PC-9 (cell line): ENCODE results near the gene MAML3. TPM values are rescaled to one million over a fixed set of nuclear protein-coding genes. Genes with fewer than 3 reads are reported as not detected.

Source experiments
- BruUV-seq: library from RNA; stranded (reverse); fragments of 400-500 nt; replicated peaks from 2 replicates; lab custom pipeline; 2021; lab: Mats Ljungman, UMichigan
- CTCF ChIA-PET: fragments of 300-600 bp; sonication (Branson Sonifier 250); formaldehyde crosslinking; loops from one replicate; lab custom pipeline; 2022; ENCODE audit warnings: antibody characterized with exemption; lab: Charles Lee
- POLR2A ChIA-PET: fragments of 300-600 bp; sonication (Branson Sonifier 250); formaldehyde crosslinking; loops from one replicate; lab custom pipeline; 2022; ENCODE audit warnings: antibody characterized with exemption; ENCODE audit not compliant: unreplicated experiment; lab: Charles Lee
- DNase-seq, 2 experiments: peaks; one replicate each; pipeline versions ENCODE4 v3.0.0 to v3.0.0-alpha.2; 2015 to 2022; ENCODE audit warnings: mixed read lengths in 1 of 2
- H2AFZ ChIP-seq: fragments of 200-600 bp; sonication (generic); 2 replicates; pipeline ENCODE4 v1.8.1; 2017; ENCODE audit warnings: antibody characterized with exemption
- H3F3A ChIP-seq: fragments of 200-600 bp; sonication (generic); 2 replicates; pipeline ENCODE4 v1.8.1; 2017; ENCODE audit warnings: antibody characterized with exemption, mild to moderate bottlenecking, low read depth; ENCODE audit not compliant: insufficient read depth
- H3K27ac ChIP-seq: fragments of 200-600 bp; sonication (generic); 2 replicates; pipeline ENCODE4 v1.6.1; 2016; ENCODE audit warnings: mixed run types
- H3K27me3 ChIP-seq: fragments of 200-600 bp; sonication (generic); 2 replicates; pipeline ENCODE4 v1.6.1; 2016; ENCODE audit warnings: low read depth, mixed run types; ENCODE audit not compliant: insufficient read depth
- H3K36me3 ChIP-seq: fragments of 200-600 bp; sonication (generic); 2 replicates; pipeline ENCODE4 v1.6.1; 2016; ENCODE audit warnings: low read depth, mixed run types
- H3K4me1 ChIP-seq: fragments of 200-600 bp; sonication (generic); replicated peaks from 2 replicates; pipeline ENCODE4 v1.6.1; 2016; ENCODE audit warnings: mixed run types; ENCODE audit not compliant: insufficient read depth
- H3K4me2 ChIP-seq: fragments of 200-600 bp; sonication (generic); 2 replicates; pipeline ENCODE4 v1.6.1; 2017; ENCODE audit warnings: mixed run types
- H3K4me3 ChIP-seq: fragments of 200-600 bp; sonication (generic); 2 replicates; pipeline ENCODE4 v1.6.1; 2016; ENCODE audit warnings: mixed run types
- H3K79me2 ChIP-seq: fragments of 200-600 bp; sonication (generic); 2 replicates; pipeline ENCODE4 v1.6.1; 2017; ENCODE audit warnings: low read depth, mixed run types
- H3K9me2 ChIP-seq: fragments of 200-600 bp; sonication (generic); 2 replicates; pipeline ENCODE4 v1.8.1; 2017; ENCODE audit warnings: mild to moderate bottlenecking; ENCODE audit not compliant: insufficient read depth
- H3K9me3 ChIP-seq: fragments of 200-600 bp; sonication (generic); 2 replicates; pipeline ENCODE4 v1.8.1; 2016; ENCODE audit warnings: low read depth; ENCODE audit not compliant: insufficient read depth
- H4K20me1 ChIP-seq: fragments of 200-600 bp; sonication (generic); 2 replicates; pipeline ENCODE4 v1.8.1; 2017; ENCODE audit not compliant: insufficient read depth
- EZH2 ChIP-seq: fragments of 200-600 bp; sonication (generic); IDR thresholded peaks from 2 replicates; pipeline ENCODE4 v1.8.0; 2017; ENCODE audit warnings: antibody characterized with exemption, low read depth
- intact Hi-C: fragments of 100-400 bp; cut with micrococcal nuclease; formaldehyde crosslinking; loops from one replicate; pipeline ENCODE4 v1.10.0; 2022; ENCODE audit not compliant: unreplicated experiment
- total RNA-seq: library from RNA; stranded (reverse); gene quantifications from 2 replicates; pipeline ENCODE4 v1.2.3, GENCODE V29; 2021
- TF ChIP-seq, protein P1 (sequence below): fragments of 200-600 bp; sonication (generic); conservative IDR thresholded peaks from 2 replicates; pipeline ENCODE4 v1.6.1; 2017; ENCODE audit warnings: mixed run types, antibody characterized with exemption, mild to moderate bottlenecking, moderate library complexity

The MAML3 gene
- total RNA-seq, 1 experiment from 2014 or later: 15.2 TPM

DNA sequence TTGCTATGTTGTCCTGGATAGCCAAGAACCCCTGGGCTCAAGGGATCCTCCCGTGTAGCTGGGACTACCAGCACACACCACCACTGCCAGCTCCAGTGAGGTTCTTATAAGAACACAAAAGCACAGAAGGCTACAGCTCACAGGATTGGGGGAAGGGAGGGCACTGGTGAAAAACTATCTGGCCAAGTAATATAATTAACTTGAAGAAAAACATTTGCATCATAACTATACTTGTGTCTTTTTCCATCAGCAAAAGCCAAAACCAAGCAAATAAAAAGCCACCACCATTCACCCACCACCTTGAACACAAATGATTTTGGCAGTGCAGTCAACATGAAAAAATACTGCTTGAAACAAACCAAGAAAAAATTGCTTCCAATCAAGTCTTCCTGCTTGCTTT, 188.2 kb downstream of the MAML3 start:
- Histone ChIP-seq H3K27ac (no peak overlapping the region), H3K9me2 (no peaks in the 10 kb centered on the region), H2AFZ (no peak overlapping the region), H3K79me2 (no peaks in the 10 kb centered on the region; the same call in none of the 2 replicates), H3K4me2 (no peak overlapping the region), H3K36me3 (no peaks in the 10 kb centered on the region), H3F3A (no peaks in the 10 kb centered on the region), H3K4me3 (no peak overlapping the region), H4K20me1 (no peaks in the 10 kb centered on the region), H3K27me3 (no peaks in the 10 kb centered on the region), H3K9me3 (no peaks in the 10 kb centered on the region), H3K4me1 (no peaks in the 10 kb centered on the region)
- no peak for DNase-seq
- ChIA-PET POLR2A (interaction anchor here (0.5 kb wide), 1 partner anchor 72 kb away, joined by 3 read pairs; no protein-coding TSS in a partner anchor), CTCF (no interaction called here)
- TF ChIP-seq, protein P1, sequence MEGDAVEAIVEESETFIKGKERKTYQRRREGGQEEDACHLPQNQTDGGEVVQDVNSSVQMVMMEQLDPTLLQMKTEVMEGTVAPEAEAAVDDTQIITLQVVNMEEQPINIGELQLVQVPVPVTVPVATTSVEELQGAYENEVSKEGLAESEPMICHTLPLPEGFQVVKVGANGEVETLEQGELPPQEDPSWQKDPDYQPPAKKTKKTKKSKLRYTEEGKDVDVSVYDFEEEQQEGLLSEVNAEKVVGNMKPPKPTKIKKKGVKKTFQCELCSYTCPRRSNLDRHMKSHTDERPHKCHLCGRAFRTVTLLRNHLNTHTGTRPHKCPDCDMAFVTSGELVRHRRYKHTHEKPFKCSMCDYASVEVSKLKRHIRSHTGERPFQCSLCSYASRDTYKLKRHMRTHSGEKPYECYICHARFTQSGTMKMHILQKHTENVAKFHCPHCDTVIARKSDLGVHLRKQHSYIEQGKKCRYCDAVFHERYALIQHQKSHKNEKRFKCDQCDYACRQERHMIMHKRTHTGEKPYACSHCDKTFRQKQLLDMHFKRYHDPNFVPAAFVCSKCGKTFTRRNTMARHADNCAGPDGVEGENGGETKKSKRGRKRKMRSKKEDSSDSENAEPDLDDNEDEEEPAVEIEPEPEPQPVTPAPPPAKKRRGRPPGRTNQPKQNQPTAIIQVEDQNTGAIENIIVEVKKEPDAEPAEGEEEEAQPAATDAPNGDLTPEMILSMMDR: no peak
- TF ChIP-seq EZH2: no peak
- no TSS peak for BruUV-seq
- intact Hi-C loops: no loop called here

DNA sequence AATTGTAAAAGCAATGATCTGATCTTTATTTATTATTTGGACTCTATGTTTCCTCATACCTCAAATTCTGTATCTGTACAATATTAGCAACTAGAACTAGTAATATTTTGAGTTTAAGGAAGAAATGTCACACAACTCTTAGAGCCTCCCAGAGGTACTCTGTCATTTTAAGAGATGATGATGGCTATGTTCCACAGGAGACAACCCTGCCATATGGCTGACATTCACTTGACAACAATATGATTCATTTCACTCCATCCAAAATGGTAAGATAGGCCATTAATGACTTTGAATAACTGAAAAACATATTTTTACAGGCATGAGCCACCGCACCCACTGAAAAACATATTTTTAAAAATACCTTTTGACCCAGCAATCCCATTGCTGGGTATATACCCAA, 190.3 kb downstream of the MAML3 start:
- Histone ChIP-seq H3K36me3 (no peaks in the 10 kb centered on the region), H3K4me3 (no peak overlapping the region), H3K4me1 (no peaks in the 10 kb centered on the region), H4K20me1 (no peaks in the 10 kb centered on the region), H3K27ac (no peak overlapping the region), H3F3A (no peaks in the 10 kb centered on the region), H3K9me2 (no peaks in the 10 kb centered on the region), H2AFZ (no peak overlapping the region), H3K9me3 (no peaks in the 10 kb centered on the region), H3K4me2 (no peak overlapping the region), H3K79me2 (no peaks in the 10 kb centered on the region; the same call in none of the 2 replicates), H3K27me3 (no peaks in the 10 kb centered on the region)
- ChIA-PET POLR2A (interaction anchor here (0.6 kb wide), 1 partner anchor 883 kb away, joined by 4 read pairs; no protein-coding TSS in a partner anchor), CTCF (no interaction called here)
- no peak for DNase-seq
- intact Hi-C loops: no loop called here
- no TSS peak for BruUV-seq
- TF ChIP-seq, protein P1: no peak
- TF ChIP-seq EZH2: no peak

DNA sequence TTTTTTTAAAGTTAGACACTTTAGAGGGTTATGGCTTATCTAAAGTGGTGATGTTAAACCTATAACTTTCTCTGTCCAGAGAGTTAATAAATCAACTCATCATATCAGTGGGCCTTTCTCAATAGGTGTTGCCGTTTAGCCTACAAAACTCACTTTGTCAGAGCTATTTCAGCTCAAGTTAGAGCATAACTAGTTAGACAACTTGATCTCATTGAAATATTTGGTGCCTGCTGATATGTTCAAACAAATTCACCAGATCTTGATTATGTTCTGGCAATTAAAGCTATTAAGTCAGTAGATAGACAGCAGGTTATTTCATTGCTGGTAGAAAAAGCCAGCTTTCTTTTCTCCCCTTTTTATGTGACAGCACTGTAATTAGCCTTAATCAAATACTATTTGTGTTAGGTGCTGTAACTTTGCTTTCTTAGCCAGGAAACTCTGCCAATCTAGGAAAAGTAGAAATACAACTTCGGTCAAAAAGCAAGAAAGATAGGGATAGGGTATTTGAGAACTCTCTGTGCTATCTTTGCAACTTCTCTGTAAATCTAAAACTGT, 191.8 kb downstream of the MAML3 start:
- POLR2A ChIA-PET: interaction anchor here (0.5 kb wide), 1 partner anchor 257 kb away, joined by 4 read pairs; no protein-coding TSS in a partner anchor
- H3K9me2 ChIP-seq: no peaks in the 10 kb centered on the region
- intact Hi-C loops: no loop called here
- H3F3A ChIP-seq: no peaks in the 10 kb centered on the region
- no peaks in the 10 kb centered on the region; the same call in none of the 2 replicates for H3K79me2 ChIP-seq
- H3K4me3 ChIP-seq: no peak overlapping the region
- BruUV-seq: no TSS peak
- no peaks in the 10 kb centered on the region for H3K4me1 ChIP-seq
- H3K4me2 ChIP-seq: no peak overlapping the region
- no peaks in the 10 kb centered on the region for H3K9me3 ChIP-seq
- H3K27ac ChIP-seq: no peak overlapping the region
- H3K36me3 ChIP-seq: no peaks in the 10 kb centered on the region
- H2AFZ ChIP-seq: no peak overlapping the region
- CTCF ChIA-PET: no interaction called here
- H3K27me3 ChIP-seq: no peaks in the 10 kb centered on the region
- DNase-seq: no peak
- no peak for TF ChIP-seq EZH2
- TF ChIP-seq, protein P1: no peak
- H4K20me1 ChIP-seq: no peaks in the 10 kb centered on the region
